ENCODE results near the gene ZNF709. TPM values are rescaled to one million over a fixed set of nuclear protein-coding genes. Genes with fewer than 3 reads are reported as not detected.
"Not testable (repeated sequence)": the region's sequence is repeated elsewhere in the genome, so short reads cannot be mapped to it uniquely, and the experiment has no call there.

ZNF709 gene
- total RNA-seq, 1 donor from 2014 or later = 2.0 TPM

GRCh38 chr19:12497032-12497431, 12.4 kb upstream of the ZNF709 start:
- Mint-ChIP-seq H3K4me1 (ENCODE audit: low read depth) (peaks cover 20% of the 10 kb centered on the region), H3K36me3 (ENCODE audit: low read depth) (no peaks in the 10 kb centered on the region), H3K4me3 (ENCODE audit: unreplicated experiment) (peak overlapping the region; percentile 25), H3K27me3 (ENCODE audit: low read depth) (no peaks in the 10 kb centered on the region), H3K27ac (ENCODE audit: unreplicated experiment) (peak overlapping the region; percentile 71), H3K9me3 (ENCODE audit: low read depth) (no peaks in the 10 kb centered on the region)
- TF ChIP-seq CTCF (IDR thresholded peaks at IDR 0.05) = no peak
- DNase-seq (ENCODE audit: low spot score) = no peak

GRCh38 chr19:12496480-12496879, 11.9 kb upstream of the ZNF709 start:
- H3K4me1 Mint-ChIP-seq (ENCODE audit: low read depth) = peaks cover 20% of the 10 kb centered on the region
- H3K9me3 Mint-ChIP-seq (ENCODE audit: low read depth) = no peaks in the 10 kb centered on the region
- no peaks in the 10 kb centered on the region for H3K27me3 Mint-ChIP-seq (ENCODE audit: low read depth)
- no peak for TF ChIP-seq CTCF (IDR thresholded peaks at IDR 0.05)
- H3K27ac Mint-ChIP-seq (ENCODE audit: unreplicated experiment) = no peak overlapping the region
- no peak overlapping the region for H3K4me3 Mint-ChIP-seq (ENCODE audit: unreplicated experiment)
- DNase-seq (ENCODE audit: low spot score) = no peak
- no peaks in the 10 kb centered on the region for H3K36me3 Mint-ChIP-seq (ENCODE audit: low read depth)

GRCh38 chr19:12495002-12495802, 10.6 kb upstream of the ZNF709 start:
- Mint-ChIP-seq H3K27ac (ENCODE audit: unreplicated experiment) (peak overlapping the region; percentile 86), H3K36me3 (ENCODE audit: low read depth) (no peaks in the 10 kb centered on the region), H3K4me1 (ENCODE audit: low read depth) (peaks cover 20% of the 10 kb centered on the region), H3K4me3 (ENCODE audit: unreplicated experiment) (peak overlapping the region; percentile 83), H3K27me3 (ENCODE audit: low read depth) (no peaks in the 10 kb centered on the region), H3K9me3 (ENCODE audit: low read depth) (no peaks in the 10 kb centered on the region)
- peak; percentile 74 for TF ChIP-seq CTCF (IDR thresholded peaks at IDR 0.05)
- peak; percentile 93 for DNase-seq (ENCODE audit: low spot score)

- Mint-ChIP-seq H3K4me1 (ENCODE audit: low read depth) (peaks cover 20% of the 10 kb centered on the region), H3K9me3 (ENCODE audit: low read depth) (no peaks in the 10 kb centered on the region), H3K27me3 (ENCODE audit: low read depth) (no peaks in the 10 kb centered on the region), H3K27ac (ENCODE audit: unreplicated experiment) (no peak overlapping the region), H3K36me3 (ENCODE audit: low read depth) (no peaks in the 10 kb centered on the region), H3K4me3 (ENCODE audit: unreplicated experiment) (peak overlapping the region; percentile 38)
- TF ChIP-seq CTCF (IDR thresholded peaks at IDR 0.05) = no peak
- DNase-seq (ENCODE audit: low spot score) = no peak
These were observed 9.7 kb upstream of the ZNF709 start for GRCh38 chr19:12494260-12494860.

- peaks cover 31% of the 10 kb centered on the region for H3K4me1 Mint-ChIP-seq (ENCODE audit: low read depth)
- DNase-seq (ENCODE audit: low spot score); H3K4me3 Mint-ChIP-seq (ENCODE audit: unreplicated experiment); H3K27ac Mint-ChIP-seq (ENCODE audit: unreplicated experiment); H3K36me3 Mint-ChIP-seq (ENCODE audit: low read depth); H3K9me3 Mint-ChIP-seq (ENCODE audit: low read depth); H3K27me3 Mint-ChIP-seq (ENCODE audit: low read depth): not testable (repeated sequence)
These were observed 1.7 kb upstream of the ZNF709 start for GRCh38 chr19:12486265-12486783.

Measured in chondrocyte (in vitro differentiated cells).